Daoy (cell line): ENCODE data around the gene ATP5ME. TPM values are rescaled to one million over a fixed set of nuclear protein-coding genes. Genes with fewer than 3 reads are reported as not detected.
"Not testable (repeated sequence)": the region's sequence is repeated elsewhere in the genome, so short reads cannot be mapped to it uniquely, and the experiment has no call there.

Source experiments
- DNase-seq: peaks from one replicate; pipeline ENCODE4 v3.0.0-alpha.2; 2015; ENCODE audit warnings: low read depth
- total RNA-seq: library from RNA; depleted of rRNA; stranded (reverse); fragments of >200 nt; shearing (Covaris generic); gene quantifications from 2 replicates; pipeline ENCODE4 v1.2.3, GENCODE V29; 2014; rRNA removed

ATP5ME gene, protein sequence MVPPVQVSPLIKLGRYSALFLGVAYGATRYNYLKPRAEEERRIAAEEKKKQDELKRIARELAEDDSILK
- 101 and 109 TPM in 2 replicates for total RNA-seq

DNA sequence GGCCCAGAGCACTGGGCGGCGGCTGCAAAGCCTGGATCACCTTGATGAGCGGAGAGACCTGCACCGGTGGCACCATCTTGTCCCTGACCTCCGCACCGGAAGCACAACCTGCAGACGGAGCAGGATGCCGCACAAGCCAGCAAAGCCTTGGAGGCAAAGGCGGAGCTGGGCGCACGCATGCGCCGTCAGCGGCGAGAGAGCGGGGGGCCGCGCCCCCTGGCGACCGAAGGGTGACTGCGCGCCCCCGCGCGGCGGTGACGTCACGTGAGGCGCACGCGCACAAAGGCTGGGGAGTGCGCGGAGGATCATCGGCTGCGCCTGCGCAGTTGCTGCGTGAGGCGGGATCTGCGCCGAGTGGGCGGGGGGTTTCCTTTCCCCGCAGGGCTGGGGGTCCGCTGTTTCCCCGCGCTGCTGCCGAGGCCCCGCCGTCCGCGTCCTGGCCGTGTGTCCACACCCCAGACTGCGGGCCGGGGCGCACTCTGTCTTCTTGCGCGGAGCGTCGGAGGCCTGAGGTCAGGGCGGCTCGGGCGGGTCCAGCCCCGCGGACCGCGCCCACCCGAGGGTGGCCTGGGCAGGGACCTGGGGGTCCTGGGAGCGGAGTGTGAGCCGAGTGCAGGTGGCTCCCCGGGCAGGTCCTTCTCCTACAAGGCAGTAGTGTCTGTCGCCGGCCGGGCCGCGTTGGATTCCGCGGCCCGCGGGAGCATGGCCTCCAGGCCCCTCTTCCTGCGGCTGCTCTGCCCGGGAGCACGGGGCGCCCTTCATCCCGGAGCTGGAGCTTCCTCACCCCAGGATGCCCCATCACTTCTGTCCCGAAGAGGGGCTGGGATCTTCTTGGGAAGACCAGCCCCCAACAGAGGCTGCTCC, at the start of gene ATP5ME, which contains the start of gene MYL5:
Gene ATP5ME, minus strand, starts transcription at position 105 of the 864 bp plus-strand sequence. Its CDS starts 29 bp downstream, at position 76.
Gene MYL5, plus strand, starts transcription at position 371 of the 864 bp plus-strand sequence. CDS start 3,485 bp downstream, outside the sequence.
- DNase-seq: peak; percentile 97

DNA sequence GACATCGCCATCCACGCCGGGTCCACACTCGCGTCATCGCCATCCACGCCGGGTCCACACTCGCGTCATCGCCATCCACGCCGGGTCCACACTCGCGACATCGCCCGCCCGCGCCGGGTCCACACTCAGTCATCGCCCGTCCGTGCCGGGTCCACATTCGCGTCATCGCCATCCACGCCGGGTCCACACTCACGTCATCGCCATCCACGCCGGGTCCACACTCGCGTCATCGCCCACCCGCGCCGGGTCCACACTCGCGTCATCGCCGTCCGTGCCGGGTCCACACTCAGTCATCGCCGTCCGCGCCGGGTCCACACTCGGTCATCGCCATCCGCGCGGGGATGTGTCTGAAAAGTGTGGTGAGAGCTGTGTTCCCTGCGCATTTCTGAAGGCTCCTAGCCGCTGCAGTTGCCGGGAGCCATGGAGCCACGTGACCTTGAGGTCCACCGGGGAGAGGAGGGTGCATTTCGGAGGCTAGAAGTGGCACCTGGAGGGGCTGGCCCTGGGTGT, 48.8 kb upstream of the ATP5ME start:
- no peak for DNase-seq

- no peak for DNase-seq
These were observed 48.2 kb upstream of the ATP5ME start for GRCh38 chr4:722169-722725.

DNA sequence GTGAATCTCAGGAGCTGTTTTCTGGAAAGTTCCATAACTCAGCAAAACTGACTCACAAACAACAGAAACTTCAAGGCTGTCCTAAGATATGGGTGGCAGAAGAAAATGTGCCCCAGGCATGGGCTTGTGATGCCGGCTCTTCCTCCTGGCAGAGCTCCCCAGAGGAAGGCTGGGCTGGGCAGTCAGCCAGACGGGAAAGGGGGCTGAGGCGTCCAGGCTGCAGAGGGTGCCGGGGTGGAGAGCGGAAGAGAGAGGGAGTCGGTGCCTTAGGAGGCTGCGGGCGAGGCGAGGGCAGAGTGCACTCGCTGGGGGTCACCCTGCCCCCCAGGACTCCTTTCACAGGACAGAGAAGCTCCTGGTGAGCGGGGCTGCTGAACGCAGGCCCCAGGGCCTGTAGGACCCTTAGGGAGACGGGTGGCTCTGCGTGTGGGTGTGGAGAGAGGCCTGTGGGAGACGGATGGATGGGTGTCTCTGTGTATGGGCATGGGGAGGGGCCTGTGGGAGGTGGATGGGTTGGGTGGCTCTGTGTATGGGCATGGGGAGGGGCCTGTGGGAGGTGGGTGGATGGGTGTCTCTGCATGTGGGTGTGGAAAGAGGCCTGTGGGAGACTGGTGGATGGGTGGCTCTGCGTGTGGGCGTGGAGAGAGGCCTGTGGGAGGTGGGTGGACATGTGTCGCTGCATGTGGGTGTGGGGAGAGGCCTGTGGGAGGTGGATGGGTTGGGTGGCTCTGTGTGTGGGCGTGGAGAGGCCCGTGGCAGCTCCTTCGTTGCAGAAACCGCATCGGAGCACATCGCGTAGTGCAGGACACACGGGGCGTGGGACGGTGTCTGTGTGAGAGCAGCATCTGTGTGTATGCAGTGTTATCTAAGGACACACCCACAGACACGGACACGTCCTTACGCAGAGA, 47.4 kb upstream of the ATP5ME start:
- DNase-seq: no peak

GRCh38 chr4:720111-720860, 46.2 kb upstream of the ATP5ME start:
- no peak for DNase-seq

DNA sequence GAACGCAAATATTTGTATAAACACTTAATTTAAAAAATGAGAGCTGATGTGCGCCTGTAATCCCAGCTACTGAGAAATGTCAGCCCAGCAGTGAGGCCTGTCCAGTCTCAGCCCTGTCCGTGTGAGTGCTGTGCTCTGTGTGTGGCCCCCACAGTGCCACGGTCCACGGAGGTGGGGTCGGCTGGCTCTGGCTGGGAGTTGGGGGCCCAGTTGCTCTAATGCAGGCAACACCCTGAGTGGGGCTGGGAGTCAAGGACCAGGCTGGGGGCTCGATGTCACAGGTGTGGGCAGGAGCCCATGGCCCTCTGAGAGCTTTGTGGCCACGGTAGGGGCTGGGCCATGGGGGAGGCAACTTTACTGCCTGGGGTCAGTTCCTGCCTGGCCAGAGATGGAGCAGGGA, 44.4 kb upstream of the ATP5ME start:
- DNase-seq: no peak

DNA sequence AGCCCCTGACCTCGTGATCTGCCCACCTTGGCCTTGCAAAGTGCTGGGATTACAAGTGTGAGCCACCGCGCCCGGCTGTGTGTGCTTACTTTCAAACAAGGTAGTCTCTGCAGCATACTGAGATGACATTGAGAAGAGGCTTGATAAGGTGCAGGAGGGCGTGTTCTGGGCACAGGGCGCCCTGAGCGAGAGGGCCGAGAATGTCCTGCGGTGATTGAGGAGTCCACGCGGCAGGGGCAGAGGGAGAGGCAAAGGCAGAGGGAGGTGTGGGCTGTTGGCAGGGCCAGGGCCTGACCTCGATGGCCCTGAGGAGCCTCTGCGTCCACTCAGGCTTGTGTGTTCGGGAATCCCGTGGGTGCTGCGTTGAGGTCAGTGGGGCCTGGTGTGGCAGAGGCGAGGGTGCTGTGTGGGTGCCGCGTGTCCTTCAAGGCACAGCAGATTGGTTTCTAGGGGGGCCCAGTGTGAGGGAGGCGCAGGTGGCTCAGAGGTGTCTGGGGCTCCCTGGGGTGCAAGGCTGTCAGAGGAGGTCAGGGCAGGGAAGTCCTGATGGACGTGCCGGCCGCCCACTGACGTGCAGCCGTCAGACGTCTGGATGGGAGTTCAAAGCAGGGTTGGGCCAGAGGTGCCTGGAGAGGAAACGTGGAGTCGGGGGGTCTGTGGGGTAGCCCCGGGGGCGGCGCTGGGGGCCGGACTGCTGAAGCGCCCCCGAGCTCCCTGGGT, 43.7 kb upstream of the ATP5ME start:
- DNase-seq: no peak

DNA sequence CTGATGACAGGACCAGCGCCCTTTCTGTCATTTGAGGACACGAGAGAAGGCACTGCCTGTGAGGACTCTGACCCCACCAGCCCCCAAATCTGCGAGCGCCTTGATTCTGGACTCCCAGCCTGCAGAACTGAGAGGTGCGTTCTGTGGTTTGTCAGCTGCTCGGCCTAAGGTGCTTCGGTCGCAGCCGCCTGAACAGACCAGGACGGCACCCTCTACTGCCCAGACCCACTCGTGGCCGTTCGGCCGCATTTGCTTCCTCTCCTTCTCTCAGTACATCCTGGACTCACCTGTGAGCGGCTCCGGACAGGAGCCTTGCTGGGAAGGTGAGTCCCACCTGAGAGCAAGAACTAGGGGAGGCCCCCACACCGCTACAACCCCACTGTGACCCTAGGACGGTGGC, 40.0 kb upstream of the ATP5ME start:
- DNase-seq: no peak

- no peak for DNase-seq
These were observed 39.0 kb upstream of the ATP5ME start for GRCh38 chr4:712916-713632.

- DNase-seq: no peak
These were observed 38.0 kb upstream of the ATP5ME start for GRCh38 chr4:712093-712492.

DNA sequence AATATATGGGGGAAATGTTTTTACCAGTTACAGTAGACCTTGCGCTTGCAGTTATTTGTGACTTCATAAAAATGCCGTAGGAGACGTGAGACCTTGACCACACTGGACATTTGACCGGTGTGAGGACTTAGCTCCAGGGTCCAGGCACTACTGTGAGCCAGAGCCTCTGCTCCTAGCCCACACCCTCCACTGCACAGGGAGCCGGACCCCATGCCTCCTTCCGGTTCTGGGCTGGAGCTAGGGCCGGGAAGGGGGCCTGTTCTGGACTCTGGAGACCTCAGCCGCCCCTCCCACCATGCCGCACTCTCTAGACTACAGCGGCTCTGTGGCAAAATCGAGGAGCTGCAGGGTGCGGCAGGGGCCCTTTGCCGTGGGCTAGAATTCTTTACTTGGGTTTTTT, 36.8 kb upstream of the ATP5ME start:
- DNase-seq: no peak

DNA sequence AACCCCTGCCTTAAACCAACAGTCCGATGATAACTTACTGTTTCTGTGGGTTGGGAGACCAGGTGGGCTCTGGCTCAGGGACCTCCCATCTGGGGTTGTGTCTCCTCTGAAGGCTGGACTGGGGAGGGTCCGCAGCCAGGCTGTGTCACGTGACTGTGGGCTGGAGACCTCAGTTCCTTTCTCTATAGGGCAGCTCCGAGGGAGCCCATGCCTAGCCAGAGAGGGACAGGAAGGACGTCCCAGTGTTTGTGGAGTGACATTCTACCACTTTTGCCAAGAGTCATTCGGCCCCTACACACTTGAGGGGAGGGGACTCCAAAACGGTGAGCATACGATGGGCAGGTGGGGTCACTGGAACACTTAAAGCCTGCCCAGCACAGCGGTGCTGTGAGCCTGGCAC, 36.0 kb upstream of the ATP5ME start:
- no peak for DNase-seq

DNA sequence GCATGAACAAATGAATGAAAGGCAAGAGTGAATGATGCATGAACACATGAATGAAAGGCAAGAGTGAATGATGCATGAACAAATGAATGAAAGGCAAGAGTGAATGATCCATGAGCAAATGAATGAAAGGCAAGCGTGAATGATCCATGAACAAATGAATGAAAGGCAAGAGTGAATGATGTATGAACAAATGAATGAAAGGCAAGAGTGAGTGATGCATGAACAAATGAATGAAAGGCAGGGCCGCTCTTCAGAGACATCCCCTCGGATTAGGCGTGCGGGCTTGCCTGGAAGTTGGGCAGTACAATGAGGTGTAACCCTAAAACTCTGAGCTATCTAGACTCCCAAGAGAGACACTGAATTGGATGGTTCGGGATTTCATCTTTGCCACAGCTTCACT, 35.3 kb upstream of the ATP5ME start:
- no peak for DNase-seq

- DNase-seq: no peak
These were observed 34.5 kb upstream of the ATP5ME start for GRCh38 chr4:708631-708933.

GRCh38 chr4:707929-708630, 34.0 kb upstream of the ATP5ME start:
- DNase-seq: no peak

DNA sequence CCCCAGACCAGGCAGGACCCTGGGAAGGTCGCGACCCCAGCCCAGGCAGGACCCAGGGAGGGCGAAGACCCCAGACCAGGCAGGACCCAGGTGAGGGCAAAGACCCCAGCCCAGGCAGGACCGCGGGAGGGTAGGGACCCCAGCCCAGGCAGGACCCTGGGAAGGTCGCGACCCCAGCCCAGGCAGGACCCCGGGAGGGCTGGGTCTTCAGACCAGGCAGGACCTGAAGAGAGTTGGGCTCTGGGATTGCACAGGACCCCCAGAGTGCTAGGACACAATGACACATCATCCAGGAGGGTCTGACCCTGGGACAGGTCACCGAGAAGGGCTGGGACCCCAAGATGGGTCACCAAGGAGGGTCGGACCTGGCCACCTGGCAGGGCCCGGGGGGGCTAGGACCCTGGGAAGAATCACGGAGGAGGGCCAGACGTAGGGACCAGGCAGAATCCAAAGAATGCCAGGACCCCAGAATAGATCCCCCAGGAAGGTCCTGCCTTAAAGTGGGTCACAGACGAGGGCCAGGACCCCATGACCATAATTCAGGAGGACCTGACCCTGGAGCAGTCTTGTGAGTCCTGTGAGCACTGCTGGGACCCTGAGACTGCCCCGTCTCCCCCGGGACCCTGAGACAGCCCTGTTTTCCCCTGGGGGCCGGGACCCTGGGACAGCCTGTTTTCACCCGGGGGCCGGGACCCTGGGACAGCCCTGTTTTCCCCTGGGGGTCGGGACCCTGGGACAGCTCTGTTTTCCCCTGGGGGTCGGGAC, 32.9 kb upstream of the ATP5ME start:
- DNase-seq: no peak

DNA sequence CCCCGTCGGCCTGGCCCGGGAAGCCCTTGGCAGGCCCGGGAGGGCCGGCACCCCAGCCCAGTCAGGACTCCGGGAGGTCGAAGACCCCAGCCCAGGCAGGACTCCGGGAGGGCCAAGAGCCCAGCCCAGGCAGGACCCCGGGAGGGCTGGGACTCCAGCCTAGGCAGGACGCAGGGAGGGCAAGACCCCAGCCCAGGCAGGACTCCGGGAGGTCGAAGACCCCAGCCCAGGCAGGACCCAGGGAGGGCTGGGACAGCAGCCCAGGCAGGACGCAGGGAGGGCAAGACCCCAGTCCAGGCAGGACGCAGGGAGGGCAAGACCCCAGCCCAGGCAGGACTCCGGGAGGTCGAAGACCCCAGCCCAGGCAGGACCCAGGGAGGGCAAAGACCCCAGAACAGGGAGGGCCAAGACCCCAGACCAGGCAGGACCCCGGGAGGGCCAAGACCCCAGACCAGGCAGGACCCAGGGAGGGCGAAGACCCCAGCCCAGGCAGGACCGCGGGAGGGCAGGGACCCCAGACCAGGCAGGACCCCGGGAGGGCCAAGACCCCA, 32.1 kb upstream of the ATP5ME start:
- not testable (repeated sequence) for DNase-seq
